ENCODE results near the gene EIF2D. TPM values are rescaled to one million over a fixed set of nuclear protein-coding genes. Genes with fewer than 3 reads are reported as not detected.

EIF2D gene
- total and polyA plus RNA-seq, 2 of the 13 experiments (the other 11 are each of a cell fraction or from before 2014, with no cell fraction given) = 45.1 to 64.9 TPM

DNA sequence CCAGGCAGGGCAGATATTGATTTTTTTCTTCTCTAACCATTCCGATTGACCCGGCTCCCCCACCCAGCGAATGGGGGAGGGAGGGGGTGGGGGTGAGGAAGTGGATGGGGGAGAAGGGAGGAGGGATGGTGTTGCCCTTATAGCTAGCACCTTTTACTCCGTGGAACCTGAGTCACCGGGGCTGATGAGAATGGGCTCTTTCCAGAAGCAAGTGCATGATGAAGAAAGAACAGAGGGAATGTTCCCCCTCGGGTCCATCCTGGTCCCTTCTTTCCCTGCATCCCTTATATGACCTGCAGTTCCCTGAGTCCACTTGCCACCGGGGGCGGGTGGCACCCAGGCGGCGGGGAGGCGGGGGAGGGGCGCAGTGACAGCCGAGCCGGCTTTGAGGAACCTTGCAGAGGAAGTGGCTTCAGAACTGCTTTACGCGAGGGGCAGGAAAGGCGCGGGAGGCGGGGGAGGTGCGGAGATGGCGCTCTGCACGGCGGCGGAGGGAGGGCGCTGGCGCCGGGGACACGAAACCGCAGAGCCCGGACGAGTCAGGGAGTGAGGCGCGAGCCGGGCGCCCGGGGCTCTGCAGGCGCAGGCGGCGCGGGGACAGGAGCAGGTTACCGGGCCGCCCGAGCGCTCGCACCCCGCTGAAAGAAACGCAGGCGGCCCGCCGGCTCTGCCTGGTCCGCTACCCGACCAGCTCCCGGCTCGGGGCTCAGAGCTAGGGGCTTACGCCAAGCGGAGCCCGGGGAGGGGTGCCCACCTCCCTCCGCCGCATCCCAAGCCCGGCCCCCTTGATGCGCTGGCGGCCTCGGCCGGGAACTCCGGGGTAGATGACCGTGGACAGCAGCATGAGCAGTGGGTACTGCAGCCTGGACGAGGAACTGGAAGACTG, 55.3 kb downstream of the EIF2D start (continued):
- TF ChIP-seq, protein P1, sequence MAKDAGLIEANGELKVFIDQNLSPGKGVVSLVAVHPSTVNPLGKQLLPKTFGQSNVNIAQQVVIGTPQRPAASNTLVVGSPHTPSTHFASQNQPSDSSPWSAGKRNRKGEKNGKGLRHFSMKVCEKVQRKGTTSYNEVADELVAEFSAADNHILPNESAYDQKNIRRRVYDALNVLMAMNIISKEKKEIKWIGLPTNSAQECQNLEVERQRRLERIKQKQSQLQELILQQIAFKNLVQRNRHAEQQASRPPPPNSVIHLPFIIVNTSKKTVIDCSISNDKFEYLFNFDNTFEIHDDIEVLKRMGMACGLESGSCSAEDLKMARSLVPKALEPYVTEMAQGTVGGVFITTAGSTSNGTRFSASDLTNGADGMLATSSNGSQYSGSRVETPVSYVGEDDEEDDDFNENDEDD (CRISPR knock-in tag; IDR thresholded peaks at IDR 0.05; ENCODE audit: borderline replicate concordance) = no peak
- TF ChIP-seq, protein P2, sequence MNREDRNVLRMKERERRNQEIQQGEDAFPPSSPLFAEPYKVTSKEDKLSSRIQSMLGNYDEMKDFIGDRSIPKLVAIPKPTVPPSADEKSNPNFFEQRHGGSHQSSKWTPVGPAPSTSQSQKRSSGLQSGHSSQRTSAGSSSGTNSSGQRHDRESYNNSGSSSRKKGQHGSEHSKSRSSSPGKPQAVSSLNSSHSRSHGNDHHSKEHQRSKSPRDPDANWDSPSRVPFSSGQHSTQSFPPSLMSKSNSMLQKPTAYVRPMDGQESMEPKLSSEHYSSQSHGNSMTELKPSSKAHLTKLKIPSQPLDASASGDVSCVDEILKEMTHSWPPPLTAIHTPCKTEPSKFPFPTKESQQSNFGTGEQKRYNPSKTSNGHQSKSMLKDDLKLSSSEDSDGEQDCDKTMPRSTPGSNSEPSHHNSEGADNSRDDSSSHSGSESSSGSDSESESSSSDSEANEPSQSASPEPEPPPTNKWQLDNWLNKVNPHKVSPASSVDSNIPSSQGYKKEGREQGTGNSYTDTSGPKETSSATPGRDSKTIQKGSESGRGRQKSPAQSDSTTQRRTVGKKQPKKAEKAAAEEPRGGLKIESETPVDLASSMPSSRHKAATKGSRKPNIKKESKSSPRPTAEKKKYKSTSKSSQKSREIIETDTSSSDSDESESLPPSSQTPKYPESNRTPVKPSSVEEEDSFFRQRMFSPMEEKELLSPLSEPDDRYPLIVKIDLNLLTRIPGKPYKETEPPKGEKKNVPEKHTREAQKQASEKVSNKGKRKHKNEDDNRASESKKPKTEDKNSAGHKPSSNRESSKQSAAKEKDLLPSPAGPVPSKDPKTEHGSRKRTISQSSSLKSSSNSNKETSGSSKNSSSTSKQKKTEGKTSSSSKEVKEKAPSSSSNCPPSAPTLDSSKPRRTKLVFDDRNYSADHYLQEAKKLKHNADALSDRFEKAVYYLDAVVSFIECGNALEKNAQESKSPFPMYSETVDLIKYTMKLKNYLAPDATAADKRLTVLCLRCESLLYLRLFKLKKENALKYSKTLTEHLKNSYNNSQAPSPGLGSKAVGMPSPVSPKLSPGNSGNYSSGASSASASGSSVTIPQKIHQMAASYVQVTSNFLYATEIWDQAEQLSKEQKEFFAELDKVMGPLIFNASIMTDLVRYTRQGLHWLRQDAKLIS (CRISPR knock-in tag; IDR thresholded peaks at IDR 0.05) = no peak
- TF ChIP-seq, protein P3, sequence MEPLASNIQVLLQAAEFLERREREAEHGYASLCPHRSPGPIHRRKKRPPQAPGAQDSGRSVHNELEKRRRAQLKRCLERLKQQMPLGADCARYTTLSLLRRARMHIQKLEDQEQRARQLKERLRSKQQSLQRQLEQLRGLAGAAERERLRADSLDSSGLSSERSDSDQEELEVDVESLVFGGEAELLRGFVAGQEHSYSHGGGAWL (CRISPR knock-in tag; IDR thresholded peaks at IDR 0.05) = no peak
- TF ChIP-seq POLR2A (IDR thresholded peaks at IDR 0.05; ENCODE audit: insufficient read depth in 1 of 2, low read depth in 2 of 2, low read length in 2 of 2) = no peak
- TF ChIP-seq, protein P4, sequence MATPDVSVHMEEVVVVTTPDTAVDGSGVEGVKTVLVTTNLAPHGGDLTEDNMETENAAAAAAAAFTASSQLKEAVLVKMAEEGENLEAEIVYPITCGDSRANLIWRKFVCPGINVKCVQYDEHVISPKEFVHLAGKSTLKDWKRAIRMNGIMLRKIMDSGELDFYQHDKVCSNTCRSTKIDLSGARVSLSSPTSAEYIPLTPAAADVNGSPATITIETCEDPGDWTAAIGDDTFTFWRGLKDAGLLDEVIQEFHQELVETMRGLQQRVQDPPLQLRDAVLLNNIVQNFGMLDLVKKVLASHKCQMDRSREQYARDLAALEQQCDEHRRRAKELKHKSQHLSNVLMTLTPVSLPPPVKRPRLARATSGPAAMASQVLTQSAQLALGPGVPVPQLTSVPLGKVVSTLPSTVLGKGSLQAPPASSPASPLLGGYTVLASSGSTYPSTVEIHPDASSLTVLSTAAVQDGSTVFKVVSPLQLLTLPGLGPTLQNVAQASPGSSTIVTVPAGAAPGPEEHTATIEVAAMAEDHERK (CRISPR knock-in tag; IDR thresholded peaks at IDR 0.05; ENCODE audit: low read depth) = no peak
- no peak for TF ChIP-seq ZFP36L1 (CRISPR knock-in tag; IDR thresholded peaks at IDR 0.05)
- TF ChIP-seq, protein P5, sequence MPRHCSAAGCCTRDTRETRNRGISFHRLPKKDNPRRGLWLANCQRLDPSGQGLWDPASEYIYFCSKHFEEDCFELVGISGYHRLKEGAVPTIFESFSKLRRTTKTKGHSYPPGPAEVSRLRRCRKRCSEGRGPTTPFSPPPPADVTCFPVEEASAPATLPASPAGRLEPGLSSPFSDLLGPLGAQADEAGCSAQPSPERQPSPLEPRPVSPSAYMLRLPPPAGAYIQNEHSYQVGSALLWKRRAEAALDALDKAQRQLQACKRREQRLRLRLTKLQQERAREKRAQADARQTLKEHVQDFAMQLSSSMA (CRISPR knock-in tag; IDR thresholded peaks at IDR 0.05) = no peak
- TF ChIP-seq JDP2 (CRISPR knock-in tag; IDR thresholded peaks at IDR 0.05; ENCODE audit: borderline replicate concordance) = no peak
- no peak for TF ChIP-seq MLLT10 (CRISPR knock-in tag; IDR thresholded peaks at IDR 0.05)
- TF ChIP-seq DNMT1 (CRISPR knock-in tag; IDR thresholded peaks at IDR 0.05) = no peak
- TF ChIP-seq, protein P6, sequence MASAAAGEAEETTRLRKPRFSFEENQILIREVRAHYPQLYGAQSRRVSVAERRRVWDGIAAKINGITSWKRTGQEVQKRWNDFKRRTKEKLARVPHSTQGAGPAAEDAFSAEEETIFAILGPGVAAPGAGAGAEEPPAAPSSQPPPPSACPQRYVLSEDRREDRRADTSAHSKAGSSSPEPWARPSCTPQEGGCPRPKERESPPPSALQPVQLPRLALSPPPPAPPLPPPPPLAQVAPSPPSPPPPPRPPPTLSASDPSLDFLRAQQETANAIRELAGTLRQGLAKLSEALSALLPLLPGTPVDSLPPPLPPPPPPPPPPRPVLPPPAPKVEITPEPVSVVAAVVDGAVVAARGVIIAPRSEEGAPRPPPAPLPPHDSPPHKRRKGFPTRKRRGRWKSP (CRISPR knock-in tag; IDR thresholded peaks at IDR 0.05) = 0 out of 2 replicates have a peak, but pooled peaks have one; percentile 34
- no peak for TF ChIP-seq TOE1 (CRISPR knock-in tag; IDR thresholded peaks at IDR 0.05)
- TF ChIP-seq ZFAT (CRISPR knock-in tag; conservative IDR thresholded peaks at IDR 0.05) = no peak
- TF ChIP-seq ZNF552 (CRISPR knock-in tag; IDR thresholded peaks at IDR 0.05; ENCODE audit: borderline replicate concordance) = no peak
- no peak for TF ChIP-seq ZNF891 (CRISPR knock-in tag; IDR thresholded peaks at IDR 0.05)
- TF ChIP-seq BHLHE40 (IDR thresholded peaks at IDR 0.05; ENCODE audit: low read length) = no peak
- TF ChIP-seq, protein P7, sequence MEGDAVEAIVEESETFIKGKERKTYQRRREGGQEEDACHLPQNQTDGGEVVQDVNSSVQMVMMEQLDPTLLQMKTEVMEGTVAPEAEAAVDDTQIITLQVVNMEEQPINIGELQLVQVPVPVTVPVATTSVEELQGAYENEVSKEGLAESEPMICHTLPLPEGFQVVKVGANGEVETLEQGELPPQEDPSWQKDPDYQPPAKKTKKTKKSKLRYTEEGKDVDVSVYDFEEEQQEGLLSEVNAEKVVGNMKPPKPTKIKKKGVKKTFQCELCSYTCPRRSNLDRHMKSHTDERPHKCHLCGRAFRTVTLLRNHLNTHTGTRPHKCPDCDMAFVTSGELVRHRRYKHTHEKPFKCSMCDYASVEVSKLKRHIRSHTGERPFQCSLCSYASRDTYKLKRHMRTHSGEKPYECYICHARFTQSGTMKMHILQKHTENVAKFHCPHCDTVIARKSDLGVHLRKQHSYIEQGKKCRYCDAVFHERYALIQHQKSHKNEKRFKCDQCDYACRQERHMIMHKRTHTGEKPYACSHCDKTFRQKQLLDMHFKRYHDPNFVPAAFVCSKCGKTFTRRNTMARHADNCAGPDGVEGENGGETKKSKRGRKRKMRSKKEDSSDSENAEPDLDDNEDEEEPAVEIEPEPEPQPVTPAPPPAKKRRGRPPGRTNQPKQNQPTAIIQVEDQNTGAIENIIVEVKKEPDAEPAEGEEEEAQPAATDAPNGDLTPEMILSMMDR (CRISPR knock-in tag; IDR thresholded peaks at IDR 0.05) = no peak
- no peak for TF ChIP-seq ZNF343 (CRISPR knock-in tag; IDR thresholded peaks at IDR 0.05)
- no peak for TF ChIP-seq RORA (CRISPR knock-in tag; IDR thresholded peaks at IDR 0.05)
